ENCODE data around the gene GLB1L3. TPM values are rescaled to one million over a fixed set of nuclear protein-coding genes. Genes with fewer than 3 reads are reported as not detected.
A peak's percentile ranks its signal among the peaks of the same experiment; 100 is the strongest.

The GLB1L3 gene
- total RNA-seq, 6 experiments from 2014 or later: not detected

DNA sequence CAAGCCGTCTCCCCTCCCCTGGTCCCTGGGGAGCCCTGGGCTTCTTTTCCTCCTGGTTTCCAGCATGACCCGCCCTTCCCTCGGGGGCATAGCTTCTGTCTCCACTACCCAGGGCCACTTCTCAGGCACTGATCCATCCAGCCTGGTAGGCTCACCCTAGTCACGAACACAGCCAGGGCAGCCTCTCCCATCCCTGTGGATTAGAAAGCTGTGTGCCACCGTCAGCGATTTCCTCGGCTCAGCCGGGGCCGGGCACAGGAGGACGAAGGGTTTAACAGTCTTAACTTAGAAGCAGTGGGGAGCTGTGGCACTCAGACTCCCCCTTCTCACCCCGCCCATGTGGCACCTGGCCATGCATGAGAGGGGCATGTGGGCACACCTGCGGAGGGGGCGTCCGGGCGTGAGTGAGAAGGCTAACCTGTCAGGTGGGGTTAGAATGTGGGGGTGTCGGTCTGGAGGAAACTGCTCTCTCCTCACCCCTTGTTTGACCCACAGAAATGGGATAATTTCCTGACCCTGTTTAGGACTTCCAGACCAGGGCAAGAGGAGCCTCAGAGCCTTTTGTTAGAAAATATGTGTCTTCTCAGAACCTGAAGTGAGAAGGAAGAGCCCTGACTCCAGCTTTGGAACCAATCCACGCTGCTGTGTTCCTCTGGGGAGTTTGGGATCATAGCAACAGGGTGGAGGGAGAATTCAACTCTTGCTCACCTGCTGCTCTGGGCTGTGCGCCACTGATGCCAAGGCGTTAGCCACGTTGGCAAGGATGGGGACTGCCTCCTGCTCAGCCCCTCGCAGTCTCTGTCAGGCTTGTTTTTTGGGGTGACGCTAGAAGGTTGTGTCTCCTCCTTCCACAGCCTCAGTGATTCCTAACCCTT lies 70.2 kb downstream of the GLB1L3 start:
- WGBS (ENCODE audit: insufficient coverage, low coverage, low lambda C conversion rate, missing lambda C conversion rate): 84% methylated on average over 16 of the region's 22 CpGs
- intact Hi-C loops (cut with DNase I): no loop called here
- ATAC-seq (no peak), DNase-seq (no peak)
- Histone ChIP-seq H3K9me3 (no peaks in the 10 kb centered on the region), H3K4me3 (no peak overlapping the region), H3K36me3 (no peaks in the 10 kb centered on the region), H3K27me3 (no peaks in the 10 kb centered on the region), H3K4me1 (no peaks in the 10 kb centered on the region), H3K27ac (no peak overlapping the region)
- TF ChIP-seq, protein P1, sequence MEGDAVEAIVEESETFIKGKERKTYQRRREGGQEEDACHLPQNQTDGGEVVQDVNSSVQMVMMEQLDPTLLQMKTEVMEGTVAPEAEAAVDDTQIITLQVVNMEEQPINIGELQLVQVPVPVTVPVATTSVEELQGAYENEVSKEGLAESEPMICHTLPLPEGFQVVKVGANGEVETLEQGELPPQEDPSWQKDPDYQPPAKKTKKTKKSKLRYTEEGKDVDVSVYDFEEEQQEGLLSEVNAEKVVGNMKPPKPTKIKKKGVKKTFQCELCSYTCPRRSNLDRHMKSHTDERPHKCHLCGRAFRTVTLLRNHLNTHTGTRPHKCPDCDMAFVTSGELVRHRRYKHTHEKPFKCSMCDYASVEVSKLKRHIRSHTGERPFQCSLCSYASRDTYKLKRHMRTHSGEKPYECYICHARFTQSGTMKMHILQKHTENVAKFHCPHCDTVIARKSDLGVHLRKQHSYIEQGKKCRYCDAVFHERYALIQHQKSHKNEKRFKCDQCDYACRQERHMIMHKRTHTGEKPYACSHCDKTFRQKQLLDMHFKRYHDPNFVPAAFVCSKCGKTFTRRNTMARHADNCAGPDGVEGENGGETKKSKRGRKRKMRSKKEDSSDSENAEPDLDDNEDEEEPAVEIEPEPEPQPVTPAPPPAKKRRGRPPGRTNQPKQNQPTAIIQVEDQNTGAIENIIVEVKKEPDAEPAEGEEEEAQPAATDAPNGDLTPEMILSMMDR (IDR thresholded peaks at IDR 0.05): no peak

DNA sequence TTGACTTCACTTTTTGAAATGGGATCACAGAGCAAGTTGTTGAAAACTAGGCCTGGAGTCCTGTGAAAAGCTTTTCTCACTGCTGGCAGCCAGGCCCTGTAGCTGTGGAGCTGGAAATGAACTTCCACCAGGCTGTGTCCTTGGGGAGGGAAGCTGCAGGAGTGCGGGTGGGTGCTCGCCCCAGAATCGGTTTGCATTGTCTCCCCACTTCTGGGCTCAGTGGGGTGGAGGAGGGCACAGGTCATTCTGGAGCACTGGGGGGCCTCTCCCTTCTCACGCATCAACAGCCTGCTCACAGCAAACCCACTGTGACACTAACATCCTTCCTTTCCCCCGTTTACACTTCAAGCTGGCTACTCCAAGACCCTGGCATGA lies 70.8 kb downstream of the GLB1L3 start:
- Histone ChIP-seq H3K36me3 (no peaks in the 10 kb centered on the region), H3K4me1 (no peaks in the 10 kb centered on the region), H3K4me3 (no peak overlapping the region), H3K9me3 (no peaks in the 10 kb centered on the region), H3K27ac (no peak overlapping the region), H3K27me3 (no peaks in the 10 kb centered on the region)
- no peak for TF ChIP-seq POLR2A (IDR thresholded peaks at IDR 0.05)
- TF ChIP-seq, protein P1 (IDR thresholded peaks at IDR 0.05): no peak
- WGBS (ENCODE audit: insufficient coverage, low coverage, low lambda C conversion rate, missing lambda C conversion rate): 20% methylated on average over 1 of the region's 5 CpGs
- intact Hi-C loops (cut with DNase I): no loop called here
- ATAC-seq (no peak), DNase-seq (no peak)

DNA sequence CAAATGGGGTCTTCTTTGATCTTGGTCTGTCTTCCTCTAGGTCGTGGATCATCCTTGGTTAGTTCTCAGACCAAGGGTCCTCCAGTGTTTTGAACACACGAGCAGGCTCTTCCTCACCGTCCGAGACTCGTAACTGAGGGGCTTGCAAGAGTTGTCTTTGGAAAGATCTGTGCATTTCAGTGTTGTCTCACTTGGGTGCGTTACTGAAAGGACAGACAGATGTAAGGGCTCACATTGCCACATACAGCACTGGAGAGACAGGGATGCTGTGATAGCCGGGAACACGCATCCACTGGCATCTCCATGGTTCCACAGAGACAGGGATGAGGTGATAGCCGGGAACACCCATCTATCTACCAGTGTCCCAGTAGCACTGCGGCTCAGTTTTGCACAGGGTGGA lies 71.3 kb downstream of the GLB1L3 start:
- 42% methylated on average over 7 of the region's 10 CpGs for WGBS (ENCODE audit: insufficient coverage, low coverage, low lambda C conversion rate, missing lambda C conversion rate)
- Histone ChIP-seq H3K4me3 (no peak overlapping the region), H3K4me1 (no peaks in the 10 kb centered on the region), H3K27ac (no peak overlapping the region), H3K9me3 (no peaks in the 10 kb centered on the region), H3K27me3 (no peaks in the 10 kb centered on the region), H3K36me3 (no peaks in the 10 kb centered on the region)
- intact Hi-C loops (cut with DNase I): no loop called here
- peak in 1 of 3 donors; percentile 17 for DNase-seq
- TF ChIP-seq POLR2A (IDR thresholded peaks at IDR 0.05): no peak
- TF ChIP-seq, protein P1 (IDR thresholded peaks at IDR 0.05): no peak
- no peak for ATAC-seq

DNA sequence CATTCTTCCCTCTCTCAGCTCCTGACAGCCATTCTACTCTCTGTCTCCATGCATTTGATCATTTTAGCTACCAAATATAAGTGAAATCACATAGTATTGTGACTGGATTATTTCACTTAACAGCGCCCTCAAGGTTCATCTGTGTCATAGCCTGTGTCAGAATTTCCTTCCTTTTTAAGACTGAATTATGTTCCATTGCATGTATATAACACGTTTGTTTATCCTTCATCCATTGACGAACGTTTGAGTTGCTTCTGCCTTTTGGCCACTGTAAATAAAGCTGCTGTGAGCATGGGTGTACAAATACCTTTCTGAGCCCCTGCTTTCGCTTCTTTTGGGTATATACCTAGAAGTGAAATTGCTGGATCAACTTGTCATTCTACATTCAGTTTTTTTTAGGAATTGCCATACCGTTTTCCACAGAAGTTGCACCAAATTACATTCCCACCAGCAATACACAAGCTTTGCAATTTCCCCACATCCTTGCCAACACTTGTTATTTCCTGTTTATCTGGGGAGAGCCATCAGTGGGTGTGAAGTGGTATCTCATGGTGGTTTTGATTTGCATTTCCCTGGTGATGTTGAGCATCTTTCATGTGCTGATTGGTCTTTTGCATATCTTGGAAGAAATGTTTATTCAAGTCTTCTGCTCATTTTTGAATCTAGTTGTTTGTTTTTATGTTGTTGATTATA lies 73.1 kb downstream of the GLB1L3 start:
- intact Hi-C loops (cut with DNase I): no loop called here
- Histone ChIP-seq H3K36me3 (no peaks in the 10 kb centered on the region), H3K4me1 (no peaks in the 10 kb centered on the region), H3K4me3 (no peak overlapping the region), H3K9me3 (no peaks in the 10 kb centered on the region), H3K27me3 (no peaks in the 10 kb centered on the region), H3K27ac (no peak overlapping the region)
- DNase-seq (no peak), ATAC-seq (no peak)
- no peak for TF ChIP-seq POLR2A (IDR thresholded peaks at IDR 0.05)
- TF ChIP-seq, protein P1 (IDR thresholded peaks at IDR 0.05): no peak
- 32% methylated on average over 6 of the region's 6 CpGs for WGBS (ENCODE audit: insufficient coverage, low coverage, low lambda C conversion rate, missing lambda C conversion rate)

Data from right lobe of liver (tissue), 6 donors.